Smooth muscle cell (in vitro differentiated cells): ENCODE measurements around the gene TINAGL1. TPM values are rescaled to one million over a fixed set of nuclear protein-coding genes. Genes with fewer than 3 reads are reported as not detected.
A peak's percentile ranks its signal among the peaks of the same experiment; 100 is the strongest.

Experiments
- DNase-seq: peaks from one replicate; lab custom pipeline; 2025; ENCODE audit not compliant: unreplicated experiment; lab: John Stamatoyannopoulos, UW
- H2AFZ ChIP-seq: fragments of 200-600 bp; sonication (generic); 2 replicates; pipeline ENCODE4 v1.6.0; 2016; ENCODE audit warnings: antibody characterized with exemption, low read depth, mild to moderate bottlenecking
- H3F3A ChIP-seq: fragments of 200-600 bp; sonication (generic); 2 replicates; pipeline ENCODE4 v1.6.0; 2017; ENCODE audit warnings: antibody characterized with exemption, low read depth
- H3K27ac ChIP-seq: fragments of 200-600 bp; sonication (generic); 2 replicates; pipeline ENCODE4 v1.5.1; 2016; ENCODE audit warnings: low read depth, mild to moderate bottlenecking
- H3K27me3 ChIP-seq: fragments of 200-600 bp; sonication (generic); 2 replicates; pipeline ENCODE4 v1.6.1; 2016; ENCODE audit warnings: low read depth, mild to moderate bottlenecking
- H3K36me3 ChIP-seq: fragments of 200-600 bp; sonication (generic); 2 replicates; pipeline ENCODE4 v1.5.1; 2016; ENCODE audit warnings: low read depth
- H3K4me1 ChIP-seq: fragments of 200-600 bp; sonication (generic); 2 replicates; pipeline ENCODE4 v1.5.1; 2016; ENCODE audit warnings: low read depth
- H3K4me2 ChIP-seq: fragments of 200-600 bp; sonication (generic); 2 replicates; pipeline ENCODE4 v1.6.0; 2016; ENCODE audit warnings: mild to moderate bottlenecking
- H3K4me3 ChIP-seq: fragments of 200-600 bp; sonication (generic); 2 replicates; pipeline ENCODE4 v1.5.1; 2016; ENCODE audit warnings: mild to moderate bottlenecking
- H3K79me2 ChIP-seq: fragments of 200-600 bp; sonication (generic); 2 replicates; pipeline ENCODE4 v1.6.0; 2016; ENCODE audit warnings: low read depth, mild to moderate bottlenecking
- H3K9ac ChIP-seq: fragments of 200-600 bp; sonication (generic); 2 replicates; pipeline ENCODE4 v1.6.0; 2016; ENCODE audit warnings: low read depth
- H3K9me3 ChIP-seq: fragments of 200-600 bp; sonication (generic); replicated peaks from 2 replicates; pipeline ENCODE4 v1.5.1; 2016; ENCODE audit warnings: low read depth
- H4K20me1 ChIP-seq: fragments of 200-600 bp; sonication (generic); 2 replicates; pipeline ENCODE4 v1.6.0; 2016; ENCODE audit warnings: low read depth
- CTCF ChIP-seq: fragments of 200-600 bp; sonication (generic); IDR thresholded peaks from 2 replicates; pipeline ENCODE4 v1.5.1; 2017; ENCODE audit warnings: borderline replicate concordance, mild to moderate bottlenecking, antibody characterized with exemption; ENCODE audit not compliant: insufficient read depth, poor library complexity, severe bottlenecking
- WGBS: methylation state at CpG from one replicate; pipeline ENCODE4 v1.1.7; 2016; ENCODE audit warnings: low lambda C conversion rate; 5-methylcytosine and 5-hydroxymethylcytosine counted together
- polyA plus RNA-seq: library from polyadenylated mRNA; unstranded; fragments of >200 nt; fragmentation: Nextera tagmentation; extraction: Ambion mirVana; gene quantifications from 2 replicates; pipeline ENCODE4 v1.2.1, GENCODE V29; 2016
- total RNA-seq: library from RNA; depleted of rRNA; stranded (reverse); fragments of >200 nt; gene quantifications from 2 replicates; pipeline ENCODE4 v1.2.3, GENCODE V29; 2014

The TINAGL1 gene
- total and polyA plus RNA-seq, 2 experiments from 2014 or later: 40.9 to 142 TPM

- no peak for DNase-seq
- 73% methylated on average over 1 of the region's 1 CpG for WGBS
- H3K36me3 ChIP-seq: no peaks in the 10 kb centered on the region
- no peaks in the 10 kb centered on the region for H3K9me3 ChIP-seq
- H3F3A ChIP-seq: peaks cover 20% of the 10 kb centered on the region
- H3K9ac ChIP-seq: peak overlapping the region; percentile 77
- no peak for TF ChIP-seq CTCF
- H3K79me2 ChIP-seq: no peaks in the 10 kb centered on the region
- no peak overlapping the region for H3K4me3 ChIP-seq
- no peaks in the 10 kb centered on the region for H4K20me1 ChIP-seq
- peak overlapping the region; percentile 96 for H3K27ac ChIP-seq
- peak overlapping the region; percentile 76 for H3K4me2 ChIP-seq
- peak overlapping the region; percentile 10 for H2AFZ ChIP-seq
- no peaks in the 10 kb centered on the region for H3K27me3 ChIP-seq
- peaks cover 15% of the 10 kb centered on the region for H3K4me1 ChIP-seq
These were observed 44.1 kb upstream of the TINAGL1 start for GRCh38 chr1:31532173-31532572.

GRCh38 chr1:31535561-31535960 lies 40.8 kb upstream of the TINAGL1 start:
- WGBS: 92% methylated on average over 7 of the region's 7 CpGs
- H3K27me3 ChIP-seq: no peaks in the 10 kb centered on the region
- peaks cover 20% of the 10 kb centered on the region for H3F3A ChIP-seq
- no peak overlapping the region for H2AFZ ChIP-seq
- H3K27ac ChIP-seq: no peak overlapping the region
- no peaks in the 10 kb centered on the region for H3K9me3 ChIP-seq
- H3K4me3 ChIP-seq: no peak overlapping the region
- no peak overlapping the region for H3K9ac ChIP-seq
- H3K36me3 ChIP-seq: no peaks in the 10 kb centered on the region
- H3K4me1 ChIP-seq: peaks cover 15% of the 10 kb centered on the region
- H3K4me2 ChIP-seq: no peak overlapping the region
- TF ChIP-seq CTCF: no peak
- H3K79me2 ChIP-seq: no peaks in the 10 kb centered on the region
- no peak for DNase-seq
- no peaks in the 10 kb centered on the region for H4K20me1 ChIP-seq

GRCh38 chr1:31539329-31539728 lies 37.0 kb upstream of the TINAGL1 start:
- Histone ChIP-seq H2AFZ (no peak overlapping the region), H3K4me3 (no peak overlapping the region), H3K27me3 (no peaks in the 10 kb centered on the region), H4K20me1 (no peaks in the 10 kb centered on the region), H3K36me3 (no peaks in the 10 kb centered on the region), H3K27ac (no peak overlapping the region), H3K9me3 (no peaks in the 10 kb centered on the region), H3F3A (no peaks in the 10 kb centered on the region), H3K4me1 (no peaks in the 10 kb centered on the region), H3K79me2 (no peaks in the 10 kb centered on the region), H3K9ac (no peak overlapping the region), H3K4me2 (no peak overlapping the region)
- WGBS: 93% methylated on average over 2 of the region's 3 CpGs
- no peak for DNase-seq
- no peak for TF ChIP-seq CTCF

GRCh38 chr1:31541194-31541593 lies 35.1 kb upstream of the TINAGL1 start:
- no peak for TF ChIP-seq CTCF
- H3K27me3 ChIP-seq: no peaks in the 10 kb centered on the region
- no peak overlapping the region for H2AFZ ChIP-seq
- no peaks in the 10 kb centered on the region for H4K20me1 ChIP-seq
- DNase-seq: no peak
- 97% methylated on average over 4 of the region's 4 CpGs for WGBS
- no peak overlapping the region for H3K9ac ChIP-seq
- no peaks in the 10 kb centered on the region for H3K4me1 ChIP-seq
- no peak overlapping the region for H3K27ac ChIP-seq
- no peaks in the 10 kb centered on the region for H3K79me2 ChIP-seq
- no peaks in the 10 kb centered on the region for H3K36me3 ChIP-seq
- H3K4me3 ChIP-seq: no peak overlapping the region
- H3K9me3 ChIP-seq: no peaks in the 10 kb centered on the region
- H3K4me2 ChIP-seq: no peak overlapping the region
- no peaks in the 10 kb centered on the region for H3F3A ChIP-seq
